MM.1S (cell line): ENCODE data around the gene UGT8.
"Not testable (repeated sequence)": the region's sequence is repeated elsewhere in the genome, so short reads cannot be mapped to it uniquely, and the experiment has no call there.

Experiments used
- CTCF ChIP-seq: fragments of 300-600 bp; sonication (generic); IDR thresholded peaks from 2 replicates; pipeline ENCODE4 v1.5.1; 2016; ENCODE audit warnings: antibody characterized with exemption, low read length, mixed read lengths
- EZH2 ChIP-seq: fragments of 300-600 bp; sonication (generic); optimal IDR thresholded peaks from 2 replicates; pipeline ENCODE3; 2017; ENCODE audit warnings: low read depth, mild to moderate bottlenecking, antibody characterized with exemption, low read length, mixed read lengths

GRCh38 chr4:114616036-114616435 is 17.4 kb downstream of the UGT8 start:
- not testable (repeated sequence) for TF ChIP-seq CTCF, EZH2
